ENCODE results near the gene SUSD3.
A peak's percentile ranks its signal among the peaks of the same experiment; 100 is the strongest.

Gene SUSD3

GRCh38 chr9:93127395-93127911 is 69.0 kb downstream of the SUSD3 start:
- no peak for DNase-seq

DNA sequence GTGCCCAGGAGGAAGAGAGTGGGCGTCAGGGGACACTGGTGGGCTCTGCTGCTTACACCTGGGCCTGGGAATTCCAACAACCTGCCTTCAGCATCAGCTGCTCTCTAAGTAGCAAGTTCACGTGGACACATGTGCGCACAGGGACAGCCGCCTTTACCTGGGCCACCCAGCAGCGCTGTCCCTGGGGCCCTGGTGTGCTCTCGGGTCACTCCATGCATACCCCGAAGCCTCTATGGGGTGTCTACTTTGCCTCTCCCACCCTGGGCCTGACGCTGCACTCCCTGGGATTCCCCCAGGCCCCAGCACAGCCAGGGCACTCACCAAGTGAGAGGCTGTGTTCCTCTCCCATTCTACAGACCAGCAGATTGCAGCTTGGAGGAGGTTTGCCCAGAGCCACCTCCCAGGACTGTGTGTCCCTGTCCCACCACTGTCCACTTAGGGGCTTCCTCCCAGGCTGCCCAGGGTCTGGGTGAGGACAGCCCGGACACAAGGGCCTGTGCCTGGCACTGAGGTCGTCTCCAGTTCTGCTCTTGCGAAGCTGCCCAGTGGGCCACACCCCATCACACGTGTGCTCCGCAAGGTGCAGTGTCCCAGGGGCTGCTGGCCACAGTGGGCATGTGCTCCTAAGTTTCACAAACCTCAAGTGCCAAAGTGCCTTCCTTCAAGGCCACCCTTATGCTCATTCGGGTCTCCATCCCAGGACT is 69.7 kb downstream of the SUSD3 start:
- no peak for DNase-seq

- no peak for DNase-seq
These were observed 70.3 kb downstream of the SUSD3 start for GRCh38 chr9:93128715-93129224.

DNA sequence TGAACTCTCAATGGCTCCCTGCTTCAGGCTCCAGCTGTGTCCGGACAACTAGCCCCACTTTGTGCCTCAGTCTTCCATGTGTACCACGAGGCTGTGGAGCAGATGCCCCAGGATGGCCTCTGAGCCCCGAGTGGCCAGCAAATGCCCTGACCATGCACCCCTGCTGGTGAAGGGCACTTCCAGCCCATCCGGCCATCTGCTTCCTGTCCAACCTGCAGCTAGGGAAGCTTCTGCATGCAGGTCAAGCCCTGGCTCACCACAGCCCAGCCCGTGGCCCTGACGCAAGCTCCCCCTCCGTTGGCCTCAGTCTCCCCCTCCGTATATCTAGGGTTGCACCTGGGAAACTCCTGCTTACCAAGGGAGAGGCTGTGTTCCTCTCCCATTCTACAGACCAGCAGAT is 70.8 kb downstream of the SUSD3 start:
- no peak for DNase-seq

GRCh38 chr9:93129691-93130500 is 71.4 kb downstream of the SUSD3 start:
- no peak for DNase-seq

DNA sequence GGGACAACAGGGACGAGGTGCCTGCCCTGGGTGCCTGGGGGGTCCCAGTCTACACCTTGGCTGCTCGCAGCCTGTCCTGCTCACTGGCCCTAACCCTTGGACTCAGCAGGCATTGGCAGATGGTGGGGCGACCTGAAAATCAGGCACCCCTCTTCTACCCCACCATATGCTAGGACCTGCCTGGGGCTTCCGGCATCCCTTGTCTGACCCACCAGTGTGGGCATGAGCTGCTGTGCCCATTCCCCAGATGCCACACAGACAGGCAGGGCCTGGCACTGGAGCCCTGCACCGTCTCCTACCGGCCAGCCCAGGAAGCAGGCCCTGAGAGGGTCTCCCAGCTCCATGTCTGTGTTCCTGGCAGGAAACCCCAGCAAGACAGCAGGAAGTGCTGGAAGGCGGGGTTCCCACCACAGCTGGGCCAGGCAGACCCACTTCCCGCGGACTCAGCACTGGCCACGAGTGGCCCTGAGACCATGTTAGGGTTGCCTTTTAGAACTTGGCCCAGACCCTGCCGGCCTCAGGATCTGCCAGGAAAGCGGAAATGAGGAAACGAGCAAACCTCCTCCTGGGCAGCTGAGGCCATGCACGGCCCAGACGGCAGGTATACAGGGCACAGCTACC is 72.5 kb downstream of the SUSD3 start:
- DNase-seq: no peak

- no peak for DNase-seq
These were observed 73.2 kb downstream of the SUSD3 start for GRCh38 chr9:93131599-93132286.

- no peak for DNase-seq
These were observed 73.9 kb downstream of the SUSD3 start for GRCh38 chr9:93132287-93132927.

GRCh38 chr9:93132946-93133680 is 74.6 kb downstream of the SUSD3 start:
- DNase-seq: no peak

- no peak for DNase-seq
These were observed 75.1 kb downstream of the SUSD3 start for GRCh38 chr9:93133681-93134014.

- DNase-seq: peak; percentile 79
These were observed 75.7 kb downstream of the SUSD3 start, which contains the start of gene NINJ1 for GRCh38 chr9:93134015-93134739. NINJ1 (minus strand) TSS chr9:93134251; CDS start chr9:93134217, 34 bp downstream.

Data from activated T-cell treated with anti-CD3 and anti-CD28 coated beads for 4 hours (primary cell).